Skeletal muscle tissue (tissue), 4 donors: ENCODE results near the gene TPM3. TPM values are rescaled to one million over a fixed set of nuclear protein-coding genes. Genes with fewer than 3 reads are reported as not detected.
A peak's percentile ranks its signal among the peaks of the same experiment; 100 is the strongest.
"Not testable (repeated sequence)": the region's sequence is repeated elsewhere in the genome, so short reads cannot be mapped to it uniquely, and the experiment has no call there.

Experiments
- H3K27ac ChIP-seq: one replicate; pipeline ENCODE4 v1.7.0; 2013; ENCODE audit warnings: mild to moderate bottlenecking, low read depth, low read length, inconsistent platforms
- H3K27me3 ChIP-seq, 3 donors: one replicate each; pipeline ENCODE4 v1.7.0; 2013; ENCODE audit warnings: low read length in 3 of 3; ENCODE audit not compliant: control insufficient read depth in 3 of 3, insufficient read depth in 3 of 3
- H3K36me3 ChIP-seq, 3 donors: one replicate each; pipeline ENCODE4 v1.7.0; 2013; ENCODE audit warnings: low read length in 3 of 3; ENCODE audit not compliant: control insufficient read depth in 3 of 3, insufficient read depth in 3 of 3
- H3K4me1 ChIP-seq, 3 donors: one replicate each; pipeline ENCODE4 v1.7.0; 2013; ENCODE audit warnings: low read length in 3 of 3, mild to moderate bottlenecking in 3 of 3; ENCODE audit not compliant: control insufficient read depth in 3 of 3, insufficient read depth in 3 of 3
- H3K4me3 ChIP-seq, 3 donors: one replicate each; pipeline ENCODE4 v1.7.0; 2013; ENCODE audit warnings: low read length in 3 of 3
- H3K9ac ChIP-seq, 3 donors: one replicate each; pipeline ENCODE4 v1.7.0; 2013; ENCODE audit warnings: low read length in 3 of 3, mild to moderate bottlenecking in 3 of 3, moderate library complexity in 2 of 3, low read depth in 1 of 3
- H3K9me3 ChIP-seq, 3 donors: one replicate each; pipeline ENCODE4 v1.7.0; 2013; ENCODE audit warnings: low read length in 3 of 3; ENCODE audit not compliant: control insufficient read depth in 3 of 3
- total RNA-seq: library from RNA; depleted of rRNA; stranded (reverse); fragments of >200 nt; gene quantifications from one replicate; pipeline ENCODE4 v1.2.3, GENCODE V29; 2014
- donor health status: Osteomylitis.

The TPM3 gene
- total RNA-seq, 1 donor from 2014 or later = 202 TPM

DNA sequence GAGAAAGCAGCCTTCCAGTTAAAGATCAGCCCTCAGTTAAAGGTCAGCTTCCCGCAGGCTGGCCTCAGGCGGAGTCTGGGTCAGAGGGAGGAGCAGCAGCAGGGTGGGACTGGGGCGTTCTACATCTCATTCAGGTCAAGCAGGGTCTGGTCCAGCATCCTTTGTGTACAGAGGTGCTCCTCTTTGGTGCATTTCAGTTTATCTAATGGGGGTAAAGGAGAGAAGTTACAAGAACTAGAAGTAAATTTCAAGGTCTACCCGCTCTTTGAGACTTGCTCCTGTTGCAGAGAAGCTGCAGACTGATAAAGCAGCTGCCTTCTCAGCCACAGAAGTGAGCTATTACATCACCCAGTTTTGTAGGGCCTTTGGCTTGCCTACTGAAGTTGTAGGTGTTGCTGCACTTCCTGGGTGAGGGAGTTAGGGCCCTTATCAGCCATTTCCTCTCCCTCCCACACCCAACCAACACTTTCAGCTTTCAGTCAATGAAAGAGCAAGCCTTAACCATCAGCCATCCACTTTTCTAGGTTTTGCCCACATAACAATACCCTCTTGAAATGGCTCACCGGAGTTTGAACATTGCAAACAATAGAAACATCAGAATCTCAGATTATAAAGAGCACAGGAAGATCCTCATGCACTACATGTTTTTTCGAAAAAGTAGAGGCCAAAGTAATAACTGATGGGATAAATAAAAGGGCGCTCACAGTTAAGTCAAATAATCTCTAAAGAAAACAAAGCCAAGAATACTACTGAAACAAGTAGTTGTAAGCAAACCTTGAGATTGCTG is 34.2 kb downstream of the TPM3 start:
- no peak overlapping the region for H3K9ac ChIP-seq
- no peak overlapping the region for H3K27ac ChIP-seq
- H3K4me1 ChIP-seq = peaks cover 4 to 9% (median 8%) of the 10 kb centered on the region in 3 donors
- H3K27me3 ChIP-seq = no peaks in the 10 kb centered on the region
- peaks cover 0 to 17% (median 17%) of the 10 kb centered on the region in 3 donors for H3K36me3 ChIP-seq
- no peak overlapping the region for H3K4me3 ChIP-seq
- no peaks in the 10 kb centered on the region for H3K9me3 ChIP-seq

DNA sequence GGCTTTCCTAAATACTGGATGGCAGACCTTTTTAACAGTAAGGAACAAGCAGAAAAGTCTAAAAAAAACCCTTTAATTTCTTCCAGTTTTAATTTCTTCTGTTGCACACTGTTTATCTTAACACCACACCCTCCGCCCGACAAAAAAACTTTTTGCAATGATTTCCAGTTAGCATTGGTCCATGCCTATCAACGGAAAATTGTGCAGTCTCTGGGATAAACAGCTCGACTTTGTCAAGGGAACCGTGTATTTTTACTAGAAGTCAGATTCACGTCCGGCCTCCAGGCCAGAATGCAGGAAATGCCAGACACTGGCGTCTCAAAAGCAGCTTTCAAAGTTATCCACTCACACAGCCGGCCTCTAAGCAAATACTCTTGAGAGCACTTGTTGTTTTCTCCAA is 36.6 kb downstream of the TPM3 start:
- Histone ChIP-seq H3K27ac (peak overlapping the region; percentile 80), H3K27me3 (no peaks in the 10 kb centered on the region), H3K9me3 (no peaks in the 10 kb centered on the region), H3K36me3 (peaks cover 0 to 15% (median 8%) of the 10 kb centered on the region in 3 donors), H3K4me3 (no peak overlapping the region), H3K9ac (peak overlapping the region in 1 of 3 donors; percentile 27), H3K4me1 (peaks cover 4 to 9% (median 8%) of the 10 kb centered on the region in 3 donors)

DNA sequence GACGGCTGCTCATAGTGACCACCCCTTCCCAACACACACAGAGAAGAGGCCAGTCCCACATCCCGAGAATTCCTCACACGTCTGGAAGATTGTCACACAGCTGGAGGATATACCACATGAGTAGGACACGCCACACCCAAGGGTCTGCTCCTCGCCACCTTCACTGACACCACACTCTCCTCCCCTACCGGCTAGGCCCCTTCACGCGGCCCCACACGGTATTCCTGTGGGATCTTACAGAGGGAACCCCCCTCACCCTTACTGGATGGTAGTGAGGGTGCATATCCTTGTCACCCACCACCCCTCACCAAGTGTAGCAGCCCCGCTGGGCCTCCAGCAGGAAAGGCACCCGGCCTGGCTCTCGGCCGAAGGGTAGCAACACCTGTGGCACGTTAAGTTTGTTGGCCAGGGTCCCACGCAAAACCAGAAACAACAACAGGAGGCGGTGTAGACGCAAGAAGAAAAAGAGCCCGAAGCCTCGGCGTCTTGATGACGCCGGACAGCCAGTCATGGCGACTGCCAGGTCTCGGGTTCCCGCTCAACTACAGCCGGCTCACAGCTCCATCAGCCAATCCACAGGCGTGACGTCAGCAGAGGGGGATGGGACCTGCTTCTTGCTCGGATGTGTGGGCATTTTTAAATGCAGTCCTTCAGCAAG is 37.2 kb downstream of the TPM3 start, which contains the start of gene NUP210L:
TSS of gene NUP210L (minus strand) at position 540 of the 658 bp plus-strand sequence.
- H3K4me3 ChIP-seq = no peak within 1 kb of the TSS
- peaks cover 0 to 15% (median 4%) of the 10 kb centered on the region in 3 donors for H3K36me3 ChIP-seq
- no peaks in the 10 kb centered on the region for H3K27me3 ChIP-seq
- H3K9me3 ChIP-seq = no peaks in the 10 kb centered on the region
- peak within 1 kb of the TSS in 2 of 3 donors; percentile 27 to 42 for H3K9ac ChIP-seq
- peak within 1 kb of the TSS; percentile 80 for H3K27ac ChIP-seq
- peaks cover 4 to 9% (median 8%) of the 10 kb centered on the region in 3 donors for H3K4me1 ChIP-seq

DNA sequence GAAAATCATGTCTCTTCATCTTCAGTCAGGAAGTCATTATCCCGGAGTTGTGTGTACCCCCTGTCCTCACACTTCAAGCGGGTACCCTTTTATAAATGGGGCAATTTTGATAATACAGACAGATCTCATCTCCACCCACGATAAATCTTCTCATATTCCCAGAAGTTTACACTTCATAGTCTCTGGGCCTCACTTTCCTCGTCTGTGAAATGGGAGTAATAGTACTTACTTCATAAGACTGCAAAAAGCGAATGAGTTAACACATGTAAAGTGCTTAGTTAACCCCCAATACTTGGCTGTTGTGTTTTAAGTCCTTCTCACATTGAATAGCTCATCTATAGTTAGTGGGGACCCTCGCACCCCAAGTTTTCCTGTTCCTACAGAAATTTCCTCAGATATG is 37.8 kb downstream of the TPM3 start:
- peaks cover 0 to 14% (median 0%) of the 10 kb centered on the region in 3 donors for H3K36me3 ChIP-seq
- peaks cover 4 to 9% (median 8%) of the 10 kb centered on the region in 3 donors for H3K4me1 ChIP-seq
- H3K27ac ChIP-seq = peak overlapping the region; percentile 80
- H3K4me3 ChIP-seq = no peak overlapping the region
- no peaks in the 10 kb centered on the region for H3K27me3 ChIP-seq
- H3K9me3 ChIP-seq = no peaks in the 10 kb centered on the region
- no peak overlapping the region for H3K9ac ChIP-seq

DNA sequence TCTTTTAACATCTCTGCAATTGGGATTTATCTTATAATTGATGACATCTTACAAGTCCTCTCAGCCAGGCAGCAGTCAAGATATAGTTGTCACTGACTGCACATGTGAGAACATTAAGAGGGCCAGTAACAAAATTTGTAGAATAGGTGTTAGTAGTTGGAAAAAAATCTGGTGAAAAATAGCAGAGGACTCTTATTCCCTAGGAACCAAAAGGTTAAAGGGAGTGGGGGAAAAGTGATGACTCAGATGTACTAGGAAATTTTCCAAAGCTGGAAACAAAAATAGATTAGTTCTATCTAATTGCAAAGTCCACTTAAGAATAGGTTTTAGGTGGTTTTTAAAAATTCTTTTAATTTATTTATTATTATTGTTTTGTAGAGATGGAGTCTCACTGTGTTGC is 40.6 kb downstream of the TPM3 start:
- no peak overlapping the region for H3K4me3 ChIP-seq
- H3K27me3 ChIP-seq = no peaks in the 10 kb centered on the region
- no peak overlapping the region for H3K27ac ChIP-seq
- H3K4me1 ChIP-seq = peaks cover 4 to 9% (median 8%) of the 10 kb centered on the region in 3 donors
- H3K9ac ChIP-seq = no peak overlapping the region
- H3K9me3 ChIP-seq = no peaks in the 10 kb centered on the region
- H3K36me3 ChIP-seq = peaks cover 0 to 2% (median 0%) of the 10 kb centered on the region in 3 donors

DNA sequence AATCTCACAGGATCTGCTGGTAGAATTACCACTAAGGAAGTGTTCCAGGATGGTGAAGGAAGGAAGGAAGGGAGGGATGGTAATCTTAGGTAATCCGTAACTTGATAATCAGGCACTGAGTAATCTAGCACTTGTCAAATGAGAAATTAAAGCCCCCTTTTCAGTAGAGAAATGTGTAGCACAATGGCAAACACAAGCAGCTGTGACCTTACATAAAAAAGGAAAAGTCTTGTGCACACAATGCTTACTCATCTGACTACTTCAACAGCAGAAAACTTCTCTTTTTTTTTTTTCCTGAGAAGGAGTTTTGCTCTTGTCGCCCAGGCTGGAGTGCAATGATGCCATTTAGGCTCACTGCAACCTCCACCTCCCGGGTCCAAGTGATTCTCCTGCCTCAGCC is 43.1 kb downstream of the TPM3 start:
- Histone ChIP-seq H3K9me3 (no peaks in the 10 kb centered on the region), H3K27me3 (no peaks in the 10 kb centered on the region), H3K9ac (no peak overlapping the region), H3K4me3 (no peak overlapping the region), H3K27ac (no peak overlapping the region), H3K4me1 (no peaks in the 10 kb centered on the region), H3K36me3 (no peaks in the 10 kb centered on the region)

DNA sequence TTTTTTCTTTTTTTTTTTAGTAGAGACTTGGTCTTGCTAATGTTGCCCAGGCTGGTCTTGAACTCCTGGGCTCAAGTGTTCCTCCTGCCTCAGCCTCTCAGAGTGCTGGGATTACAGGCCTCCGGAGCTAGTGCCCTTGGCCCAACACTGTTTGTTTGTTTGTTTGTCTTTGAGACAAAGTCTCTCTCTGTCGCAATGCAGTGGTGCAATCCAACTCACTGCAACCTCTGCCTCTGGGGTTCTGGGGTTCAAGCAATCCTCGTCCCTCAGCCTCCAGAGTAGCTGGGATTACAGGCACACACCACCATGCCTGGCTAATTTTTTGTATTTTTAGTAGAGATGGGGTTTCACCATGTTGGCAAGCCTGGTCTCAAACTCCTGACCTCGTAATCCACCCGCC is 44.4 kb downstream of the TPM3 start:
- not testable (repeated sequence) for H3K9ac ChIP-seq, H3K27me3 ChIP-seq, H3K4me3 ChIP-seq, H3K9me3 ChIP-seq, H3K4me1 ChIP-seq, H3K36me3 ChIP-seq, H3K27ac ChIP-seq

DNA sequence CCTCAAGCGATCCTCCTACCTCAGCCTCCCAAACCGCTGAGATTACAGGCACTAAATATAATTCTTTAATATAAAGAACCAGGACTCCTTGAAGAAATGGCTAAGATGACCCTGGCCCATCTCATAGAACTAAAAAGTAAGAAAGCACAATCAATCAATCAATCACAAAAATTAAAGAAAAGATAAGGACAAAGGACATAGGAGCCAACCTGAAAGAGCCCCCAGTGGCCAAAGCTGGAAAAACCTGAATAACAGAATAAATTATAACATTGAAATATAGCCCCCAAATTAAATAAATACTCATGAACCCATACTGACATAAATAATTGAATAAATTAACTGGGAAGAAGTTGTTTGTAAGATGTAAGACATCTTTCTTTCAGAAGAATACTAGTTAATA is 45.9 kb downstream of the TPM3 start:
- Histone ChIP-seq H3K9ac (no peak overlapping the region), H3K27ac (no peak overlapping the region)

DNA sequence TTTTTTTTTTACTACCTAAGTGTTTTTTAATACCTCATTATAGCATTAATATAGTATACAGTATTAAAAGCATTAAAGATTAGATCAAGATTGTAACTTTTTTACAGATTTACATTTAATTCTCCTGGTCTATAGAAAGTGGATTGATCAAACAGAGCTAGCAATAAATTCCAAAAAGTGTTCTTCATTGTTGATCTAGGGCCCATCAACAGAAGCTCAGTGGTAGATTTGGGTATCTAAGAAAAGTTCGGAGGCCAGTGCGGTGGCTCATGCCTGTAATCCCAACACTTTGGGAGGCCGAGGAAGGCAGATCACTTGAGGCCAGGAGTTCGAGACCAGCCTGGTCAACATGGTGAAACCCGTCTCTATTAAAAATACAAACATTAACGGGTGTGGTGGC is 49.5 kb downstream of the TPM3 start:
- H3K36me3 ChIP-seq = no peaks in the 10 kb centered on the region
- no peaks in the 10 kb centered on the region for H3K27me3 ChIP-seq
- H3K4me3 ChIP-seq = no peak overlapping the region
- no peaks in the 10 kb centered on the region for H3K9me3 ChIP-seq
- H3K27ac ChIP-seq = no peak overlapping the region
- H3K9ac ChIP-seq = no peak overlapping the region
- H3K4me1 ChIP-seq = peaks cover 0 to 5% (median 2%) of the 10 kb centered on the region in 3 donors

More for the DNA sequence above, 45.9 kb downstream of the TPM3 start:
- Histone ChIP-seq H3K4me3 (no peak overlapping the region), H3K27me3 (no peaks in the 10 kb centered on the region), H3K9me3 (no peaks in the 10 kb centered on the region), H3K4me1 (peaks cover 0 to 4% (median 0%) of the 10 kb centered on the region in 3 donors), H3K36me3 (no peaks in the 10 kb centered on the region)

DNA sequence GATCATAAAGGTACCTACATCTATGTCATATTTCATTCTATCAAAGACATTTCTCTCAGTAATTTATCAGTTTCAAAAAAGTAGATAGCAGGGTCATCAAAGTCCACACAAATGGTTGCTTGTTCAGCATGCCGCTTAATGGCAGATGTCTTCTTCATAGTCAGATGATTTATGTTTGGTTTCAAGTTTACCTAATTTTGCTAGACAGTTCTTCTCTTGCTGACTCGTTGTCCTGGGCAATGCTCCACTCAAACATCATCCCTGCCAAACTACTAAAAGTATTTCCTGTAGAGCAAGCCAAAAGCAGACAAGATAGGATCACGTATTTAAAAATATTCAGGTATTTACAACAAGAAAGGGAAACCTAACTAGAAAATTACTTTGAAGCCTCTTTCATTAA is 50.7 kb downstream of the TPM3 start:
- peaks cover 0 to 5% (median 2%) of the 10 kb centered on the region in 3 donors for H3K4me1 ChIP-seq
- no peak overlapping the region for H3K27ac ChIP-seq
- H3K36me3 ChIP-seq = no peaks in the 10 kb centered on the region
- H3K9ac ChIP-seq = no peak overlapping the region
- H3K4me3 ChIP-seq = peak overlapping the region in 1 of 3 donors; percentile 9
- H3K9me3 ChIP-seq = no peaks in the 10 kb centered on the region
- no peaks in the 10 kb centered on the region for H3K27me3 ChIP-seq
